Astrocyte (in vitro differentiated cells and primary cell): ENCODE measurements around the gene LUC7L3. TPM values are rescaled to one million over a fixed set of nuclear protein-coding genes. Genes with fewer than 3 reads are reported as not detected.

Experiments used
- DNase-seq: peaks from one replicate; pipeline ENCODE4 v3.0.0-alpha.2; 2010; ENCODE audit warnings: low read depth
- FAIRE-seq: peaks from 2 replicates; lab custom pipeline; 2011; peaks lifted over from hg19 to GRCh38; lab: Jason Lieb, UNC
- H2AFZ ChIP-seq: 2 replicates; pipeline ENCODE4 v1.6.0; 2012; ENCODE audit warnings: low read depth, low read length, inconsistent platforms
- H3K27ac ChIP-seq: 2 replicates; pipeline ENCODE4 v1.5.1; 2011; ENCODE audit warnings: low read depth, low read length, inconsistent platforms
- H3K27me3 ChIP-seq: 2 replicates; pipeline ENCODE4 v1.6.0; 2011; ENCODE audit warnings: low read length, inconsistent platforms; ENCODE audit not compliant: insufficient read depth
- H3K36me3 ChIP-seq: 2 replicates; pipeline ENCODE4 v1.5.1; 2011; ENCODE audit warnings: low read length, inconsistent platforms; ENCODE audit not compliant: insufficient read depth
- H3K4me1 ChIP-seq: 2 replicates; pipeline ENCODE4 v1.5.1; 2011; ENCODE audit warnings: low read length, inconsistent platforms; ENCODE audit not compliant: insufficient read depth
- H3K4me2 ChIP-seq: 2 replicates; pipeline ENCODE4 v1.6.0; 2012; ENCODE audit warnings: low read length, inconsistent platforms
- H3K4me3 ChIP-seq: 2 replicates; pipeline ENCODE4 v1.5.1; 2011; ENCODE audit warnings: low read depth, mild to moderate bottlenecking, low read length, inconsistent platforms; ENCODE audit not compliant: insufficient read depth
- H3K79me2 ChIP-seq: 2 replicates; pipeline ENCODE4 v1.6.0; 2012; ENCODE audit warnings: mild to moderate bottlenecking, low read length, inconsistent platforms; ENCODE audit not compliant: insufficient read depth
- H3K9ac ChIP-seq: 2 replicates; pipeline ENCODE4 v1.6.0; 2012; ENCODE audit warnings: mild to moderate bottlenecking, low read length, inconsistent platforms
- H3K9me3 ChIP-seq: 2 replicates; pipeline ENCODE4 v1.5.1; 2012; ENCODE audit warnings: low read depth, mild to moderate bottlenecking, low read length, inconsistent platforms; ENCODE audit not compliant: insufficient read depth
- H4K20me1 ChIP-seq: 2 replicates; pipeline ENCODE4 v1.6.0; 2012; ENCODE audit warnings: low read length, inconsistent platforms; ENCODE audit not compliant: insufficient read depth
- H3K27ac Mint-ChIP-seq: one replicate; pipeline ENCODE4 v1.8.0; 2021; ENCODE audit warnings: mild to moderate bottlenecking, mixed read lengths; ENCODE audit not compliant: unreplicated experiment
- H3K27me3 Mint-ChIP-seq: one replicate; pipeline ENCODE4 v1.8.0; 2021; ENCODE audit warnings: low read depth, mixed read lengths; ENCODE audit not compliant: unreplicated experiment
- H3K36me3 Mint-ChIP-seq: one replicate; pipeline ENCODE4 v1.8.0; 2021; ENCODE audit warnings: low read depth, mixed read lengths; ENCODE audit not compliant: unreplicated experiment
- H3K4me1 Mint-ChIP-seq: one replicate; pipeline ENCODE4 v1.8.0; 2021; ENCODE audit warnings: low read depth, mixed read lengths; ENCODE audit not compliant: unreplicated experiment
- H3K4me3 Mint-ChIP-seq: one replicate; pipeline ENCODE4 v1.8.0; 2021; ENCODE audit warnings: mild to moderate bottlenecking, moderate library complexity, mixed read lengths; ENCODE audit not compliant: unreplicated experiment
- H3K9me3 Mint-ChIP-seq: one replicate; pipeline ENCODE4 v1.8.0; 2021; ENCODE audit warnings: mild to moderate bottlenecking, mixed read lengths; ENCODE audit not compliant: unreplicated experiment
- EZH2 ChIP-seq: IDR thresholded peaks from 2 replicates; pipeline ENCODE4 v1.6.1; 2012; ENCODE audit warnings: mild to moderate bottlenecking, low read length, inconsistent platforms; ENCODE audit not compliant: insufficient read depth
- total RNA-seq: library from RNA; stranded (reverse); gene quantifications from 2 replicates; pipeline ENCODE4 v1.2.1, GENCODE V29; 2021
- TF ChIP-seq, protein P1 (sequence below): IDR thresholded peaks from 2 replicates; pipeline ENCODE4 v1.5.1; 2011; ENCODE audit warnings: low read depth, mild to moderate bottlenecking, inconsistent platforms, low read length, moderate library complexity; ENCODE audit not compliant: insufficient read depth

Gene LUC7L3
- total RNA-seq, 1 donor from 2014 or later, result 93.0 TPM

DNA sequence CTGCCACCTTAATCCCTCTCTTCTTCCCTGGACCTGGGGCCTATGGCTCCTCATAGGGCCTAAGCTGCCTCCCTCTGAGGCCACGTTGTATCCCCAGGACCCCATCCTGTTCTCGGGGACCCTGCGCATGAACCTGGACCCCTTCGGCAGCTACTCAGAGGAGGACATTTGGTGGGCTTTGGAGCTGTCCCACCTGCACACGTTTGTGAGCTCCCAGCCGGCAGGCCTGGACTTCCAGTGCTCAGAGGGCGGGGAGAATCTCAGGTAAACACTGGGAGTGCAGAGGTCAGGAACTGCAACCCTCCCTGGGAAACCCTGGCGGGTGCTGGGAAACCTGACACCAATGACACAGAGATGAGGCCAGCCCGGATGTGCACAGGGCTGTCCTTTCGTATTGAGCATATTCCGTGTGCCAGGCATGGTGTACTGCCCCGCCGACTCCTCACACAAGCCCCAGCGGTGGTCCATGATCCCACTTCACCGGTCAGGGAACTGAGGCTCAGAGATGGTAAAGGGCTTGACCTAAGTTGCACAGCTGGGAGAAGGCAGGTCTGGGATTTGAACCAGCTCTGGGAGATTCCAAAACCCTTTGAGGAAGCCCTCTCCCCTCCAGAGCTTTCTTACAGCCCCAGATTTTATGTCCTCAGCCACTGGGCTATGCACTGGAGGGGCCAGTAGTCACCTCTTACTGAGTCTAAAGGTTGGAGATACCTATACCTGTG is 34.6 kb upstream of the LUC7L3 start:
- Mint-ChIP-seq H3K36me3 (no peaks in the 10 kb centered on the region), H3K4me3 (no peak overlapping the region), H3K27me3 (peaks cover 18% of the 10 kb centered on the region), H3K27ac (no peak overlapping the region), H3K9me3 (no peaks in the 10 kb centered on the region), H3K4me1 (peaks cover 24% of the 10 kb centered on the region)
- Histone ChIP-seq H3K4me1 (peaks cover 27% of the 10 kb centered on the region), H3K4me3 (no peak overlapping the region), H3K36me3 (no peaks in the 10 kb centered on the region), H2AFZ (no peak overlapping the region), H3K9ac (no peak overlapping the region), H3K27ac (no peak overlapping the region), H4K20me1 (no peaks in the 10 kb centered on the region), H3K4me2 (no peak overlapping the region), H3K27me3 (no peaks in the 10 kb centered on the region), H3K9me3 (no peaks in the 10 kb centered on the region), H3K79me2 (no peaks in the 10 kb centered on the region)
- TF ChIP-seq EZH2, result no peak
- TF ChIP-seq, protein P1, sequence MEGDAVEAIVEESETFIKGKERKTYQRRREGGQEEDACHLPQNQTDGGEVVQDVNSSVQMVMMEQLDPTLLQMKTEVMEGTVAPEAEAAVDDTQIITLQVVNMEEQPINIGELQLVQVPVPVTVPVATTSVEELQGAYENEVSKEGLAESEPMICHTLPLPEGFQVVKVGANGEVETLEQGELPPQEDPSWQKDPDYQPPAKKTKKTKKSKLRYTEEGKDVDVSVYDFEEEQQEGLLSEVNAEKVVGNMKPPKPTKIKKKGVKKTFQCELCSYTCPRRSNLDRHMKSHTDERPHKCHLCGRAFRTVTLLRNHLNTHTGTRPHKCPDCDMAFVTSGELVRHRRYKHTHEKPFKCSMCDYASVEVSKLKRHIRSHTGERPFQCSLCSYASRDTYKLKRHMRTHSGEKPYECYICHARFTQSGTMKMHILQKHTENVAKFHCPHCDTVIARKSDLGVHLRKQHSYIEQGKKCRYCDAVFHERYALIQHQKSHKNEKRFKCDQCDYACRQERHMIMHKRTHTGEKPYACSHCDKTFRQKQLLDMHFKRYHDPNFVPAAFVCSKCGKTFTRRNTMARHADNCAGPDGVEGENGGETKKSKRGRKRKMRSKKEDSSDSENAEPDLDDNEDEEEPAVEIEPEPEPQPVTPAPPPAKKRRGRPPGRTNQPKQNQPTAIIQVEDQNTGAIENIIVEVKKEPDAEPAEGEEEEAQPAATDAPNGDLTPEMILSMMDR, result no peak
- no peak for DNase-seq
- FAIRE-seq, result no peak

DNA sequence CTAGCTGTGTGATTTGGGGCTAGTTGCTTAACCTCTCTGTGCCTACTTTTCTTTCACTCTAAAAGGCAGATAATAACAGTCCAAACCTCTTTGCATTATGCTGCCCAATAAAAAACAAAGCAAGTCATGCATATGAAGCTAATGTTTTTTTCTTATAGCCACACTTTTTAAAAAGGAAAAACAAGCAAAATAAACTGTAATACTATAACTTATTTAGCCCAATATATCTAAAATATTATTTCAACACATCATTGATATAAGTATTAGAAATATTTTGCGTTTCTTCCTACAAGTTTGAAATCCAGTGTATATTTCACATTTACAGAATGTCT is 34.1 kb upstream of the LUC7L3 start:
- Mint-ChIP-seq H3K27me3 (peaks cover 15% of the 10 kb centered on the region), H3K36me3 (no peaks in the 10 kb centered on the region), H3K9me3 (no peaks in the 10 kb centered on the region), H3K4me3 (no peak overlapping the region), H3K4me1 (peaks cover 27% of the 10 kb centered on the region), H3K27ac (no peak overlapping the region)
- Histone ChIP-seq H3K27ac (no peak overlapping the region), H3K4me1 (peaks cover 32% of the 10 kb centered on the region), H3K9me3 (no peaks in the 10 kb centered on the region), H3K4me3 (no peak overlapping the region), H3K36me3 (no peaks in the 10 kb centered on the region), H3K4me2 (no peak overlapping the region), H3K27me3 (no peaks in the 10 kb centered on the region), H3K79me2 (no peaks in the 10 kb centered on the region), H2AFZ (no peak overlapping the region), H4K20me1 (no peaks in the 10 kb centered on the region), H3K9ac (no peak overlapping the region)
- DNase-seq (no peak), FAIRE-seq (no peak)
- no peak for TF ChIP-seq EZH2
- TF ChIP-seq, protein P1, result no peak
